ENCODE data around the gene SLC25A11. TPM values are rescaled to one million over a fixed set of nuclear protein-coding genes. Genes with fewer than 3 reads are reported as not detected.

SLC25A11 gene
- total RNA-seq, 1 donor from 2014 or later = 28.3 TPM

- intact Hi-C loops (cut with DNase I) = no loop called here
- ATAC-seq = peak; percentile 64
- DNase-seq (ENCODE audit: low spot score) = peak; percentile 75
These were observed 39.4 kb downstream of the SLC25A11 start for GRCh38 chr17:4900231-4901107.

GRCh38 chr17:4899341-4900230 is 40.3 kb downstream of the SLC25A11 start, which contains the start of gene C17orf107:
Gene C17orf107 (plus strand): TSS chr17:4899536. CDS start chr17:4899763, 227 bp downstream.
- peak; percentile 55 for ATAC-seq
- peak; percentile 89 for DNase-seq (ENCODE audit: low spot score)
- intact Hi-C loops (cut with DNase I) = no loop called here

- intact Hi-C loops (cut with DNase I) = no loop called here
- ATAC-seq (no peak), DNase-seq (ENCODE audit: low spot score) (no peak)
These were observed 40.9 kb downstream of the SLC25A11 start for GRCh38 chr17:4898927-4899326.

GRCh38 chr17:4898351-4898750 is 41.5 kb downstream of the SLC25A11 start:
- intact Hi-C loops (cut with DNase I) = no loop called here
- no peak for DNase-seq (ENCODE audit: low spot score)
- ATAC-seq = no peak

- ATAC-seq = no peak
- DNase-seq (ENCODE audit: low spot score) = no peak
- intact Hi-C loops (cut with DNase I) = no loop called here
These were observed 42.1 kb downstream of the SLC25A11 start for GRCh38 chr17:4897785-4898184.

GRCh38 chr17:4897198-4897687 is 42.6 kb downstream of the SLC25A11 start:
- DNase-seq (ENCODE audit: low spot score) (no peak), ATAC-seq (no peak)
- intact Hi-C loops (cut with DNase I) = no loop called here

GRCh38 chr17:4896332-4897197 is 43.3 kb downstream of the SLC25A11 start:
- DNase-seq (ENCODE audit: low spot score) (no peak), ATAC-seq (no peak)
- intact Hi-C loops (cut with DNase I) = no loop called here

- ATAC-seq (no peak), DNase-seq (ENCODE audit: low spot score) (no peak)
- intact Hi-C loops (cut with DNase I) = no loop called here
These were observed 44.1 kb downstream of the SLC25A11 start for GRCh38 chr17:4895657-4896331.

GRCh38 chr17:4895121-4895520 is 44.7 kb downstream of the SLC25A11 start:
- ATAC-seq = no peak
- no peak for DNase-seq (ENCODE audit: low spot score)
- intact Hi-C loops (cut with DNase I) = no loop called here

GRCh38 chr17:4893721-4894560 is 45.9 kb downstream of the SLC25A11 start:
- ATAC-seq (no peak), DNase-seq (ENCODE audit: low spot score) (no peak)
- intact Hi-C loops (cut with DNase I) = loop anchor here (5.0 kb wide), 1 partner anchor 107 kb away; the partner anchor contains the start of genes GLTPD2 and VMO1

- intact Hi-C loops (cut with DNase I) = loop anchor here (5.0 kb wide), 1 partner anchor 106 kb away; the partner anchor contains the start of genes GLTPD2 and VMO1
- DNase-seq (ENCODE audit: low spot score) = no peak
- ATAC-seq = no peak
These were observed 46.6 kb downstream of the SLC25A11 start for GRCh38 chr17:4893272-4893671.

GRCh38 chr17:4892499-4893221 is 47.2 kb downstream of the SLC25A11 start:
- intact Hi-C loops (cut with DNase I) = loop anchor here (5.0 kb wide), 1 partner anchor 105 kb away; the partner anchor contains the start of genes GLTPD2 and VMO1
- ATAC-seq = no peak
- DNase-seq (ENCODE audit: low spot score) = no peak

- DNase-seq (ENCODE audit: low spot score) (no peak), ATAC-seq (no peak)
- intact Hi-C loops (cut with DNase I) = loop anchor here (5.0 kb wide), 1 partner anchor 104 kb away; the partner anchor contains the start of genes GLTPD2 and VMO1
These were observed 48.1 kb downstream of the SLC25A11 start for GRCh38 chr17:4891411-4892410.

- DNase-seq (ENCODE audit: low spot score) (no peak), ATAC-seq (no peak)
- intact Hi-C loops (cut with DNase I) = loop anchor here (10.0 kb wide), 1 partner anchor 153 kb away; the partner anchor contains the start of genes CXCL16, MED11 and ZMYND15
These were observed 52.3 kb downstream of the SLC25A11 start for GRCh38 chr17:4887581-4887980.
